ENCODE results near the gene OSBPL9.
"Not testable (repeated sequence)": the region's sequence is repeated elsewhere in the genome, so short reads cannot be mapped to it uniquely, and the experiment has no call there.

OSBPL9 gene

GRCh38 chr1:51702220-51702619 is 85.3 kb downstream of the OSBPL9 start:
- not testable (repeated sequence) for H3K9ac ChIP-seq (ENCODE audit: low read length); H3K4me3 ChIP-seq (ENCODE audit: low read length); H3K9me3 ChIP-seq (ENCODE audit: control insufficient read depth, low read length); H3K27me3 ChIP-seq (ENCODE audit: control insufficient read depth, insufficient read depth, low read length); H3K36me3 ChIP-seq (ENCODE audit: control insufficient read depth, insufficient read depth, low read length); H3K4me1 ChIP-seq (ENCODE audit: control insufficient read depth, insufficient read depth, low read length)

GRCh38 chr1:51705035-51705434 is 88.1 kb downstream of the OSBPL9 start:
- H3K4me1 ChIP-seq (ENCODE audit: control insufficient read depth, insufficient read depth, low read length), result no peaks in the 10 kb centered on the region

GRCh38 chr1:51708911-51709760 is 92.2 kb downstream of the OSBPL9 start:
- Histone ChIP-seq H3K36me3 (ENCODE audit: control insufficient read depth, insufficient read depth, low read length) (no peaks in the 10 kb centered on the region), H3K27me3 (ENCODE audit: control insufficient read depth, insufficient read depth, low read length) (no peaks in the 10 kb centered on the region), H3K9ac (ENCODE audit: low read length) (no peak overlapping the region), H3K9me3 (ENCODE audit: control insufficient read depth, low read length) (no peaks in the 10 kb centered on the region), H3K4me1 (ENCODE audit: control insufficient read depth, insufficient read depth, low read length) (no peaks in the 10 kb centered on the region), H3K4me3 (ENCODE audit: low read length) (no peak overlapping the region)

More at GRCh38 chr1:51705035-51705434, 88.1 kb downstream of the OSBPL9 start:
- Histone ChIP-seq H3K9ac (ENCODE audit: low read length) (no peak overlapping the region), H3K27me3 (ENCODE audit: control insufficient read depth, insufficient read depth, low read length) (no peaks in the 10 kb centered on the region), H3K4me3 (ENCODE audit: low read length) (no peak overlapping the region), H3K9me3 (ENCODE audit: control insufficient read depth, low read length) (no peaks in the 10 kb centered on the region), H3K36me3 (ENCODE audit: control insufficient read depth, insufficient read depth, low read length) (no peaks in the 10 kb centered on the region)

GRCh38 chr1:51709951-51710350 is 93.1 kb downstream of the OSBPL9 start:
- H3K9ac ChIP-seq (ENCODE audit: low read length), result no peak overlapping the region
- H3K4me3 ChIP-seq (ENCODE audit: low read length), result no peak overlapping the region
- no peaks in the 10 kb centered on the region for H3K36me3 ChIP-seq (ENCODE audit: control insufficient read depth, insufficient read depth, low read length)
- no peaks in the 10 kb centered on the region for H3K4me1 ChIP-seq (ENCODE audit: control insufficient read depth, insufficient read depth, low read length)
- H3K27me3 ChIP-seq (ENCODE audit: control insufficient read depth, insufficient read depth, low read length), result no peaks in the 10 kb centered on the region
- no peaks in the 10 kb centered on the region for H3K9me3 ChIP-seq (ENCODE audit: control insufficient read depth, low read length)

- H3K27me3 ChIP-seq (ENCODE audit: control insufficient read depth, insufficient read depth, low read length), result no peaks in the 10 kb centered on the region
- no peaks in the 10 kb centered on the region for H3K36me3 ChIP-seq (ENCODE audit: control insufficient read depth, insufficient read depth, low read length)
- H3K9me3 ChIP-seq (ENCODE audit: control insufficient read depth, low read length), result no peaks in the 10 kb centered on the region
- H3K4me1 ChIP-seq (ENCODE audit: control insufficient read depth, insufficient read depth, low read length), result no peaks in the 10 kb centered on the region
- no peak overlapping the region for H3K4me3 ChIP-seq (ENCODE audit: low read length)
- no peak overlapping the region for H3K9ac ChIP-seq (ENCODE audit: low read length)
These were observed 95.7 kb downstream of the OSBPL9 start for GRCh38 chr1:51712590-51712989.

DNA sequence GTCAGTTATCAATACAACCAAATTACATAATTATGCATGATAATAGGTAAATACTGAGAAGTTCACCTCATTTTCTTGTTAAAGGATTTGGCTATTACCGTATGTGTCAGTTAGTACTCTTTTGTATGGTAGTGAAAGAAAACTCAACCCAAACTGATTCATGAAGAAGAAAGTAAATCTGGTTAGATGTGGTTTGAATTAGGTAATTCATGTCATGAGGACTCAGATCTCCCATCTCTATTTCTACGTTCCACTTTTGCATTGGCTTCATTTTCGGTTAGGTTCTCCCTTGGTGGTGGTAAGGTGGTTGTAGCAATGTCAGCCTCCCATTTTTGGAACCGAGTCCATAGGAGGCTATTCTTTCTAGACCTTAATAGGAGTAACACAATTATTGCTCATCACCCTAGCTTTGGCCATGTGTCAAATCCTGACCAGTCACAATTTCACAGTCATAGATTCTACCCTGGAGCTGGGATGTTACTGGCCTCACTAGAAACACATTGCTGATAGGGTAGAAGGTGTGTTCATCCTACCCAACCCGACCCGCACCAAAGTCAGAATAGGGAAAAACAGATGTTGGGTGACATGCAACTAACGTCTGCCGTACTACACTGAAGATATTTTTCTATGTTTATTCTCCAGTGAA is 97.6 kb downstream of the OSBPL9 start:
- H3K9me3 ChIP-seq (ENCODE audit: control insufficient read depth, low read length), result no peaks in the 10 kb centered on the region
- H3K4me3 ChIP-seq (ENCODE audit: low read length), result no peak overlapping the region
- no peaks in the 10 kb centered on the region for H3K36me3 ChIP-seq (ENCODE audit: control insufficient read depth, insufficient read depth, low read length)
- no peaks in the 10 kb centered on the region for H3K27me3 ChIP-seq (ENCODE audit: control insufficient read depth, insufficient read depth, low read length)
- H3K4me1 ChIP-seq (ENCODE audit: control insufficient read depth, insufficient read depth, low read length), result no peaks in the 10 kb centered on the region
- H3K9ac ChIP-seq (ENCODE audit: low read length), result no peak overlapping the region

DNA sequence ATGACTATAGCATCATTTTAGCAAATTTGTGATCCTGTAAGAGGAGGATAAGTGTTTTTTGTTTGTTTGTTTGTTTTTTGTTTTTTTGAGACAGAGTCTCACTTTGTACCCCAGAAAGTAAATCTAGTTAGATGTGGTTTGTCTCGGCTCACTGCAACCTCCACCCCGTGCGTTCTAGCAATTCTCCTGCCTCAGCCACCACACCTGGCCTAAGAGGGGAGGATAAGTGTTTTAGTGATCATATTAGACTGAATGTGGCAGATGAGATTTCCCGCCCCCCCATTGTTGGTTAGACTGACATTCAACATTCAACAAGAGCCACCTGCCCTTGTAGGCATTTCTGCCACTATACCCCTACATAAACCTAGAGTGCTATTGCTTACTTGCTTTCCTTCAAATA is 98.5 kb downstream of the OSBPL9 start:
- H3K27me3 ChIP-seq (ENCODE audit: control insufficient read depth, insufficient read depth, low read length), result no peaks in the 10 kb centered on the region
- no peak overlapping the region for H3K9ac ChIP-seq (ENCODE audit: low read length)
- no peaks in the 10 kb centered on the region for H3K4me1 ChIP-seq (ENCODE audit: control insufficient read depth, insufficient read depth, low read length)
- no peaks in the 10 kb centered on the region for H3K9me3 ChIP-seq (ENCODE audit: control insufficient read depth, low read length)
- no peaks in the 10 kb centered on the region for H3K36me3 ChIP-seq (ENCODE audit: control insufficient read depth, insufficient read depth, low read length)
- H3K4me3 ChIP-seq (ENCODE audit: low read length), result no peak overlapping the region

DNA sequence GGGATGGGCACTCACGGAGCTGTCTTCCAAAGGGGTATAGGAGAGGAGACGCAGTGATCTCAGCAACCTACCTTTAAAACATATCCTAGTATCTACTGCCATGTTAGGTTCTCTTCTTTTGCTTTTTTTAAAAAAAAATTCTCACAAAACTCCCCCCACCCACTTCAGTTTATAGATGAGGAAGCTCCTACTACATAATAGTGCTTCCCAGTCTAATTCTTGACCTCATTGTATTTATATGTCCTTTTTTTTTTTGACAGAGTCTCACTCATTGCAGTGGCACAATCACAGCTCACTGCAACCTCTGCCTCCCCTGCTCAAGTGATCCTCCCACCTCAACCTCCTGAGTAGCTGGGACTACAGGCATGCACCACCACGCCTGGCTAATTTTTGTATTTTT is 99.9 kb downstream of the OSBPL9 start:
- H3K36me3 ChIP-seq (ENCODE audit: control insufficient read depth, insufficient read depth, low read length), result no peaks in the 10 kb centered on the region
- no peaks in the 10 kb centered on the region for H3K9me3 ChIP-seq (ENCODE audit: control insufficient read depth, low read length)
- H3K4me3 ChIP-seq (ENCODE audit: low read length), result no peak overlapping the region
- H3K4me1 ChIP-seq (ENCODE audit: control insufficient read depth, insufficient read depth, low read length), result no peaks in the 10 kb centered on the region
- H3K9ac ChIP-seq (ENCODE audit: low read length), result no peak overlapping the region
- no peaks in the 10 kb centered on the region for H3K27me3 ChIP-seq (ENCODE audit: control insufficient read depth, insufficient read depth, low read length)

DNA sequence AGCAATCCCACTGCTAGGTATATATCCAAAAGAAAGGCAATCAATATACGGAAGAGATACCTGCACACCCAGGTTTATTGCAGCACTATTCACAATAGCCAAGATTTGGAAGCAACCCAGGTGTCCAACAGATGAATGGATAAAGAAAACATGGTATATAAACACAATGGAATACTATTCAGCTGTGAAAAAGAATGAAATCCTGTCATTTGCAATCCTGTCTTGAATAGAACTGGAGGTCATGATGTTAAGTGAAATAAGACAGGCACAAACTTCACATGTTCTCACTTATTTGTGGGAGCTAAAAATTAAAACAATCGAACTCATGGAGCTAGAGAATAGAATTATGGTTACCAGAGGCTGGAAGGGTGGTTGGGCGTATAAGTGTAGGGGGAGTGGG is 101.0 kb downstream of the OSBPL9 start:
- no peak overlapping the region for H3K4me3 ChIP-seq (ENCODE audit: low read length)

DNA sequence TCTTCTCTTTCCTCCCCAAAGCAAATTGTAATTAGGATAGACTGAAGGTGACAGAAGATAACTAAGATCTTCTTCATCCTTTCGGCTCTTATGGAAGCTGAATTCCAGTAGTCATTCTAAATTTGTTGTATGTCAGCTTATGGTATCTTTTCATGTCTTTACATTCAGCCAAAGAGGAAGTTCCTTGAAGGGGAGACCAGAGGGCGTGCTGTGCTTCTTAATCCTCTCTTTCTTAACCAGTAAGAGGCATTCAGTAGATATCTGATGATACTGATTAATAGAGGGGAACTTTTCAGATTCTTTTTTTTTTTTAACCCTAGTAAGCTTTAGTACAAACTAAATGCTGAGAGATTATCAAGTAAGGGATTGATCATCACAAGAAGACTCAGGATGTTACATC is 102.3 kb downstream of the OSBPL9 start:
- Histone ChIP-seq H3K4me1 (ENCODE audit: control insufficient read depth, insufficient read depth, low read length) (no peaks in the 10 kb centered on the region), H3K36me3 (ENCODE audit: control insufficient read depth, insufficient read depth, low read length) (no peaks in the 10 kb centered on the region)

More for the DNA sequence above, 101.0 kb downstream of the OSBPL9 start:
- H3K9me3 ChIP-seq (ENCODE audit: control insufficient read depth, low read length), result no peaks in the 10 kb centered on the region
- H3K27me3 ChIP-seq (ENCODE audit: control insufficient read depth, insufficient read depth, low read length), result no peaks in the 10 kb centered on the region
- H3K9ac ChIP-seq (ENCODE audit: low read length), result no peak overlapping the region
- no peaks in the 10 kb centered on the region for H3K36me3 ChIP-seq (ENCODE audit: control insufficient read depth, insufficient read depth, low read length)
- no peaks in the 10 kb centered on the region for H3K4me1 ChIP-seq (ENCODE audit: control insufficient read depth, insufficient read depth, low read length)

DNA sequence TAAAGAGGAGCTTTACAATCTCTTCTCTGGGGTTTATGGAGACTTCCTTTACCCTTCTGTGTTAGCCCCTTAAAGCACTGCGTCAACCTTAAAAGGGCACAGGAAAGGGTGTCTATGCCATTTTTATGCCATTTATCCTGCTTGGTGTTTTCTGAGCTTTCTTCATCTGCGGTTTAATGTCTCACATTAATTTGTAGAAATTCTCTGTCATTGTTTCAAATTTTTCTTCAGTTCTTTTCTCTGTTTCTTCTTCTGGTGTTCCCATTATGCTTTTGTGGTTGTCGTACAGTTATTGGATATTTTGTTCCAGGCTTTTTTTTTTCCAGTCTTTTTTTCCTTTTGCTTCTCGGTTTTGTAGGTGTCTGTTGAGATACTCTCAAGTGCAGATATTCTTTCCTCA is 107.9 kb downstream of the OSBPL9 start:
- H3K4me3 ChIP-seq (ENCODE audit: low read length), result no peak overlapping the region
- no peaks in the 10 kb centered on the region for H3K9me3 ChIP-seq (ENCODE audit: control insufficient read depth, low read length)
- no peaks in the 10 kb centered on the region for H3K27me3 ChIP-seq (ENCODE audit: control insufficient read depth, insufficient read depth, low read length)
- H3K4me1 ChIP-seq (ENCODE audit: control insufficient read depth, insufficient read depth, low read length), result peaks cover 7% of the 10 kb centered on the region
- no peak overlapping the region for H3K9ac ChIP-seq (ENCODE audit: low read length)
- H3K36me3 ChIP-seq (ENCODE audit: control insufficient read depth, insufficient read depth, low read length), result no peaks in the 10 kb centered on the region

More for the DNA sequence above, 102.3 kb downstream of the OSBPL9 start:
- Histone ChIP-seq H3K27me3 (ENCODE audit: control insufficient read depth, insufficient read depth, low read length) (no peaks in the 10 kb centered on the region), H3K4me3 (ENCODE audit: low read length) (no peak overlapping the region), H3K9me3 (ENCODE audit: control insufficient read depth, low read length) (no peaks in the 10 kb centered on the region), H3K9ac (ENCODE audit: low read length) (no peak overlapping the region)

GRCh38 chr1:51726051-51726450 is 109.2 kb downstream of the OSBPL9 start:
- peaks cover 7% of the 10 kb centered on the region for H3K4me1 ChIP-seq (ENCODE audit: control insufficient read depth, insufficient read depth, low read length)
- H3K27me3 ChIP-seq (ENCODE audit: control insufficient read depth, insufficient read depth, low read length), result no peaks in the 10 kb centered on the region
- H3K9me3 ChIP-seq (ENCODE audit: control insufficient read depth, low read length), result no peaks in the 10 kb centered on the region
- H3K36me3 ChIP-seq (ENCODE audit: control insufficient read depth, insufficient read depth, low read length), result no peaks in the 10 kb centered on the region
- H3K9ac ChIP-seq (ENCODE audit: low read length), result no peak overlapping the region
- no peak overlapping the region for H3K4me3 ChIP-seq (ENCODE audit: low read length)

Measured in mucosa of stomach (tissue), 1 donor.